Activated CD8-positive, alpha-beta memory T cell treated with anti-CD3 and anti-CD28 coated beads, Interleukin-2, amount 50 U/mL, for 1 hour (primary cell): Measurements from ENCODE around the gene A4GALT.

ENCODE experiments used
- DNase-seq: peaks from one replicate; pipeline ENCODE4 v3.0.0-alpha.2; 2020; ENCODE audit errors: extremely low read depth

Gene A4GALT

DNA sequence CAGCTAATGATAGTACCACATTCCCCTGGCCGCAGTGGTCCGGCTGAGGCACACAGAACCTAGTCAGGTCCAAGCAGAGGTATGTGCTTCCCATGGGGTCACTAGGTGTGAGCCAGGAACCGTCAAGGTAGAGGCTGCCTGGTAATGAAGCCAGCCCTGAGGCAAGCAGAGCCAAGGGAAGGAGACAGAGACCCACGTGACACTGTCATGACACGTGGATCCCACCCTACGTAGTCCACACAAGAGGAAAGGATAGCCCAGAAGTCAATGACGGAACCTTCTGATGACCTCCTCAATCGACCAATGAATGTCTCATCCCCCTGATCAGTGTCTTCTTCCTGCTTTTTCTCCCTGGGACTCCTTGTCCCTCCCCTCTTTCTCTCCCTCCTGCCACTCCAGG is 19.0 kb downstream of the A4GALT start:
- no peak for DNase-seq

DNA sequence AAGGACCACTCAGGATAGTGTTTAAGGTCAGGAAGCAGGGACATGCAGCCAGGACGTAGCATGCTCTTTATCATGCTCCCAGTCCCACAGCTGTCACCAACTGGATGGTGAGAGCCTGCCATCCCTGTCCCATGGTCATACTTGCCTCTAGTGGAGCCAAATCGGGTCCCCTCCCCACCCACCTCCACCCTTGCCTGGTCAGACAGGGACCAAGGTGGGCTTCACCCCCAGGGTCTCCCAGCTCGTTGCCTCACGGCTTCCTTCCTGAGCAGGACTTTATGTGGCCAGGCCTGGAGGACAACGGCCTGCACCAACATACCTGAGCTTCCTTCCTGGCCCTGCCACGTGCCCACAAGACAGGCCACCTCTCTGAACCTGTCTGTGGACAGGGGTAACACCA is 19.8 kb downstream of the A4GALT start:
- no peak for DNase-seq

DNA sequence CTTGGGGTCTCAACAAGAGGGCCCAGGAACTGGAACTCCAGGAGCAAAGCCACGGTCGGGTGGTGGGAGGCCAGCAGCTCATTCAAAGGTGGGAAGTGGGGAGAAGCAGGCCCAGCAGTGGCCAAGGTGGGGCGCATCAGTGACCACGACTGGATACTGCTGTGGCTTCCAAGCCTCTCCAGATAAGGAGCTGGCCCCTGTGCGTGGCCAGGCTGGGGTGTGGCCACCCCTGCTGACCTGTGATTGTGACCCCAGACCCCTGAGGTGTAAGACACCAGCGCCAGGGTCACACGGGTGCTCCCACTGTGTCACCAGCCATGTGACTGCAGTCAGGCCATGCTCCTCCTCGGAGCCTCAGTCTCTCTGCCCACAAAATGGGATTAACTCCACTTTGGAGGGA is 20.3 kb downstream of the A4GALT start:
- DNase-seq: no peak

DNA sequence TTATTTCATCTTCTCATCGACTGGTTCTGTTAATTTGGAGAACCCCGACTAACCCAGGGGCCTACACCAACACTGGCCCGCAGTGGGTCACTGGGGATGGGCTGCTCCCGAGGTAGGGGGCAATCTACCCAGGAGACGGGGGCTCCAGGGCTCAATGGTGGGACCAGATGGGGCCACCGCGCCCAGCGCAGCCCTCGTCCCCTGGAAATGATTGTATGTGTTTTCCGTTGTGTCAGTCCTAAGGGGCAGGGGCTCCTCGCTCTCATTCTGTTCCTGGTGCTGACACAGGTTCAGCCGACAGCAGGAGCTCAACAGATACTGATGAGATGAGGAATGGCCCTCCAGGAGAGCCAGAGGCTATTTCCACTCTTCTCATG is 20.7 kb downstream of the A4GALT start:
- DNase-seq: no peak

DNA sequence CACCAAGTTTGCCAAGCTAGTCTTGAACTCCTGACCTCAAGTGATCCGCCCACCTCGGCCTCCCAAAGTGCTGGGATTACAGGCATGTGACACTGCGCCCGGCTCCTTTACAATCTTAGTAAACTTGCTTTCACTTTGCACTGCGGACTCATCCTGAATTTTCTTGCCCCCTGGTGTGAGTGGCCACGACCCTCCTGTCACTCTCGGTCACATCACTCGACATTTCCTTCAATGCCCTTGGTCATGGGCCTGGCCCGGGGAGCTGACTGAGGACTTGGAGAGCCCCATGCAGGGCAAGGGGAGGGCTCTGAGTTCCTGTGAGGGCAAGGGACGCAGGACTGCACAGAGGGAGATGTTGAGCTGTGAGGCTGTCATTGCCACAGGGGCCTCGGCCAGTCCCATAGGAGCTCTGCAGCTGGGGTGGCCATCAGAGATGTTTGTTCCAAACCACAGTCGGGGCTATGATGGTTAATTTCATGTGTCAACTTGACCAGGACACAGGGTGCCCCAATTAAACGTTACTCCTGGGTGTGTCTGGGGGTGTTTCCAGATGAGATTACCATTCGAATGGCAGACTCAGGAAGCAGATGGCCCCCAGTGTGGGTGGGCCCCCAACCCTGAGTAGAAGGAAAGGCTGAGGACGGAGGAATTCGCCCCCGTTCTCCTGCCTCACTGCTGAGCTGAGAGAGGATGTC is 21.2 kb downstream of the A4GALT start:
- no peak for DNase-seq

DNA sequence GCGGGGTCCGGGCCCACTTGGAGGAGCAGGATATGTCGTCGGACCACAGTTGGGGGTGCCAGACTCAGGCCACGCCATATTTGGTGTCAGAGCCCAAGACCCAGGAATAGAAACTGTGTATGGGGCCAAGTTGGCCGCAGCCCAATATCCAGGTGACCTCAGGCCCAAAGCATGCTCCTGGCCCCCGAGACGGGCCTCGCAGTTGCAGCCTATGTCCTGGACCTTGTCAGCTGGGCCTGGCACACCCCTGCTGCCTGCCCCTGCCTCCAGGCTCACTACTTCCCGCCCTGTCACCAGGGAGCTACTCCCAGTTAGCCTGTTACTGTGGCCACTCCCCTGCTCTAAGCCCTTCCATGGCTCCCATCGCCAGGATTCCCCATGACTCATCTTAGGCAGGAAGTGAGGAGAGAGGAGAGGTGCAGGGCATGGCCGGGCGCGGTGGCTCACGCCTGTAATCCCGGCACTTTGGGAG is 23.1 kb downstream of the A4GALT start:
- DNase-seq: no peak

DNA sequence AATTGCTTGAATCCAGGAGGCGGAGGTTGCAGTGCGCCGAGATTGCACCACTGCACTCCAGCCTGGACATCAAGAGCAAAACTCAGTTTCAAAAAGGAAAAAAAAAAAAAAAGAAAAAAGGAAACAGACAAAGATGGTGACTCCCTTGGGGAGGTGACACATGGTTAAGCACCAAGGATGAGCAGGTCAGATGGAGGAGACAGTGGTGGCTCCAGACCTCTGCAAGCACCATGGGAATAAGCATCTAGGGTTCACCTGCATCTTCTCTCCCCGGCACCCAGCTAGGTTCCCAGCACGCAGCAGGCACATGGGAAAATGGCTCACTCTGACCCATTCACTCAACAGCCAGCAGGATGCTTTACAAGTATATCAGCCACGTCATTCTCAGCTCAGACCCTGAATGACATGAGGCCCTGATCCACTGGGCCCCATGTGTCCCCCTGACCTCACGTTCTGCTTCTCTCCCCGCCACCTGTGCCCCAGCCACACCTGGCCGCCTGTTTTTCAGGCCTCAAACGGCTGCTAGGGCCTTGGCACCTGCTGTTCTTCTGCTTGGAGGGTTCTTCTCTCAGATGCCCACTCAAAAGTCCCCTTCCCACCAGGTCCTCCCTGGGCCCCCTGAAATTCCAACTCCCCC is 24.2 kb downstream of the A4GALT start:
- DNase-seq: no peak

DNA sequence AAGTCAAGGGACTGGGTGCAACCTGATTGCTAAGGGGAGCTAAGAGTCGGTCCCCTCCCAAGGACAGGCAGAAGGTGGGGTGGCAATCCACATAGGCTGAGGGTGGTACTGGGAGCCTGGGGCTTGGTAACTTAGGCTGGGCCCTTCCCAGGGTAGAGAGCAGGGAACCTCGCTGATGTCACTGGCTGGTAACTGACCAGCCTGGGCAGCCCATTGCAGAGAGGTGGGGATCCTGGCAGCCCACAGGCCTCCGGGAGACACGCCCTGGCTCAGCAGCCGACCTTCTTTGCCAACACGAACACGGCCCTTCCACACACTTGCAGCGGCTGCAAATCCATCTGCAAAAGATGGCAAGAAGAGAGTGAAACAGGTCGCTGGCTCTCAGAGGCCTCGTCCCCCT is 25.4 kb downstream of the A4GALT start:
- no peak for DNase-seq

DNA sequence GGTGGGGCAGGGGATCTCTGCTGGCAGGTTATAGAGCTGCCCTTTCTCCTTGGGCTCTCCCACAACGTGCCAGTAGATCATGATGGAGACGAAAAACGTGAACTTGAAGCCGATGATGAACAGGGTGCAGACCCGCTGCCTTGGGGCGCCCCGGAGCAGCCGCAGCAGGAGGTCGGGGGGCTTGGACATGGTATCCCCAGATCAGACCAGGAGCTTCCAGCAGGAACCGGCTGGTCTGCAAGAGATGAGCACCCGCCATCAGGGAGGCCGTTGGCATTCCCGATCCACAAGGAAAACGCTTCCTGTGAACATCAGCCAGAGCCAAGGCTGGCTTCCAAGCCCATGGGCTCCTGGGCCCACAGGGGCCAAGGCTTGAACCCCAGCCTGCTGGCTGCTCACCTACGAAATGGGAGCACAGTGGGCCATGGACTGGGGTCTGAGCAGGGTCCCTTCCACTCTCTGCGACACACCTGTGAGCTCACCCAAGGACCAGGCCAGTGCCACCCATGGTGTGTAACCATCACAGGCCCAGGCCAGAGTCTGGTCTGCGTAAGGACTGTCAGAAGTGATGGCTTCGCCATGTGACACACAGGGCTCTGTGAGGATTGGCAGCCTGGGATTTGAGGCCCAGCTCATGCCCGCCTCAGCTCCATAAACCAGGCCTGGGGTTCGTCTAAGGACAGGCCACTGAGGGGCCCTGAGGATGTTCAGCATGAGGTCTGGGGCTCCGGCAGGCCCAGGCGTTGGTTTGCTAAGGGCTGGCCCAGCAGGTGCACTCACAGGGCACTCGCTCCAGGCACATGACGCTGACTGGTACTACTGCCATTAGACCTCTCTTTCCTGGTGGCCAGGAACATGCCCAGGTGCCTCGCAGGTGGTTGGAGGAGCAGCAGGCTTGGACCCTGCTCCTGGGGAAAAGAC is 26.6 kb downstream of the A4GALT start:
- DNase-seq: no peak

DNA sequence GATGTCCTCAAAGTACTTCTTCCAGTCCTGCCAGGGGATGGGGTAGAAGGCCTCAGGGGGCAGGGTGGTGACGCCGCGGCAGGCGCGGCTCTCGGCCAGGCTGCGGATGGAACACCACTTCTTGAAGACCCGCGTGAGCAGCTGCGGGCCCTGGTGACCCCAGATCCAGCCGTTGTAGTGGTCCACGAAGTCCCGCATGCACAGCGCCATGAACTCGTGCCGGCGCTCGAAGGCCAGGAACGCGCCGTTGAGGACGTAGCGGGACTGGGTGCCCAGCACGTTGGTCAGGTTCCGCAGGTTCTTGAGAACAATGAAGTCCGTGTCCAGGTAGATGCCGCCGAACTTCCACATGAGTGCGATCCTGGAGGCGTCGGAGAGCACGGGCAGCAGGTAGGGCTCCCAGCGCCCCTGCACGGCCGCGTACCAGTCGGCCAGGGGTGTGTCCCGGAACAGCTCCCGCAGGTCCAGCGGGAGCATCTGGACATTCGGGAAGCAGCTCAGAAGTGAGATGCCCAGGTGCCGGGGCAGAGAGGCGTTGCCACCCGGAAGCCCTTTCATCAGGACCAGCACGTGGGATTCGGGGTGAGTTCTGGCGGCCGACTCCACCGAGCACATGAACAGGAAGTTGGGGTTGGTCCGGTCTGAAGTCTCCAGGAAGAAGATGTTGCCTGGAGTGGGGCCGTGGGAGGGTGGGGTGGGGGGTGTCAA is 27.5 kb downstream of the A4GALT start:
- DNase-seq: no peak

DNA sequence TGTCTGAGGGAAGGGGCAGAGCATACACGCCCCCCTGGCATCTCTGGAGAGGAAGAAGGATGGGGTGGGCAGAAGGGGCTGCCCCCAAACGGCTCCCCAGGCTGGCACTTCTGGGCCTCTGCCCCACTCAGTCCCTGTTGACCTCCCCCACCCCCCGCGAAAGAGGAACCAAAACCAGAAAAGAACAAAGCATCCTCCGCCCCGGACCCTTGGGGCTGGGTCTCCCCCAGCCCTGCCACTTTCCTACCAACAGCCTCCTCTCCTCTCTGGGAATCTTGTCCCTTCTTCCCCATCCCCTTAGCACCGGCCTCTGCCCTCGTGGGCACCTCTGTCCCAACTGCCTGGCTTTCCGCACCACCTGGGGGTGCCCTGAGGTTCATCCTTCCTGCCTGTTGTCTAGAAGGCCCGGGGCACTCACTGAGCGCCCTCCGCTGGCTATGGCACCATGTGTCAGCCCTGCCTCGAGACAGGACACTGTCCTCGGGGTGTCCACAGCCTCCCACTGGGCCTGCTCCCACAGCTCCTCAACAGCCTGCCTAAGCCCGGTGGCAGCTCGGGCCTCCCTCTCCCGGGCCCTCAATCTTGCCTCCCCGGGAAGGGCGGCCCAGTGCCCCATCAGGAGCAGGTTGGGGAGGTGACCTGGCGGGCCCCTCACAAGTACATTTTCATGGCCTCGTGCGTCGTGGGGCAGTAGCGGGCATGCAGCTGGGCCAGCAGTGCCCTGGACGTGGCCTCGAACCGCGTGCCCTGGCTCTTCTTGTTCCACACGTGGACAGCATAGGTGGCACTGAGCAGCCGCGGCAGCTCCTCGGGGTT is 28.2 kb downstream of the A4GALT start:
- DNase-seq: no peak

DNA sequence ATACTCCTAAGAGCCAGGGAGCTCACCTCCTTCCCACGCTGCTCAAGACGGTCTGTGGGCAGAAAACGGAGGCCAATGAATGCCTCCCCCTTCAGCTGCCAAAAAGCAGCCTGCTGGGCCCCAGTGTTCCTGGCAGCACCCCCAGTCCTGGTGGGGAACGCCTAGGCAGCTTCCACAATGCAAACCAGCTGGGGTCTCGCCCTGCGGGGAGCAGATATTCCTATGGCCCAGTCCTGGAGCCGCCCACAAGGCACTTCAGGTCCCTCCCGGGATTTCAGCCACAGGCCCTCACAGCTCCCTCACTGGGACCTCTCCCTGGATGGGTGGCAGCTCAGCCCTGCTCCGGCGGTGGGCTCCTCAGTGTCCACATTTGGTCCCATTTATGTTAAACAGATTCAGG is 29.2 kb downstream of the A4GALT start:
- no peak for DNase-seq

DNA sequence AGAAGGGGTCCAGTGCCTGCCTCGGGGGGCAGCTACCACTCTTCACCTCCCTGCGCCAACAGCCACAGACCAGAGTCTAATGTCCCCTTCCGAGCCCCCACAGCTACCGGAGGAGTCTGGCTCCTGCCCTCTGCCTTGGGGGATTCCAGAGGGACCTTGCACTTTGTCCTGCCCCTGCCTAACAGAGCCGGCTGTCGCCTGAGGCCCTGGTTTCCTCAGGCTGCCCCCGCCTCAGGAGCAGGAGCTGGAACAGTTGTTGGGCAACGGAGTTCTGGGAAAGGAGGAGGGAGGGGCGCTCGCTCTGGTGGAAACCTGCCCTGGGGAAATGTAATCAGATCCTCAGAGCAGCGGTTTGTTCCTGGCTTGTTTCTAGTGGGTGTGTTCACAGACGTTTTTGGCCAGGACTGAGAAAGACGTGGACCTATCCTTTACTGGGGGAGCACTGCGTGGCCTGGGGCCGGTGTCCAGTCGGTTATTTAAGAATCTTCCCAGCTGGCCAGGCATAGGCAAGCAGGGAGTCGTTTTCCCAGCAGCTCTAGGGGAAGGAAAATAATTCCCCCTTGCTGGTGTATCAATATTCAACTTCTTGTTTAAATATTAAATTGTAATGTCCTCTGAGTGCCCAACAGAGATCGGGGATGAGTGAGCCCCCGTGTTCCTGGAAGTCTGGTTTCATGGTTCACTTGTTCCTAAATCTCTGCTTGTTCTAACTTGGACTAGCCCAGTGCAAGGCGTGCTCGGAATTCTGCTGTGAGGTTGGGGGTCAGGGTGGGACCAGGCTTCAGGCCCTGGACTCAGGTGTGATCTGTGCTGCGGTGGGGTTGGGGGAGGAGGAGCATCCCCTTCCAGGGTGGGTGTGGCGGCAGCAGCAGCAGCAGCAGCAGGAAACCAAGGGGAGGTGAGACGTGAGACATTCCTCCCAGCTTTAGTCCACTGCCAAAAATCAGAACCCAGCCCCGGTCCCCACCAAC is 32.1 kb downstream of the A4GALT start:
- DNase-seq: no peak

DNA sequence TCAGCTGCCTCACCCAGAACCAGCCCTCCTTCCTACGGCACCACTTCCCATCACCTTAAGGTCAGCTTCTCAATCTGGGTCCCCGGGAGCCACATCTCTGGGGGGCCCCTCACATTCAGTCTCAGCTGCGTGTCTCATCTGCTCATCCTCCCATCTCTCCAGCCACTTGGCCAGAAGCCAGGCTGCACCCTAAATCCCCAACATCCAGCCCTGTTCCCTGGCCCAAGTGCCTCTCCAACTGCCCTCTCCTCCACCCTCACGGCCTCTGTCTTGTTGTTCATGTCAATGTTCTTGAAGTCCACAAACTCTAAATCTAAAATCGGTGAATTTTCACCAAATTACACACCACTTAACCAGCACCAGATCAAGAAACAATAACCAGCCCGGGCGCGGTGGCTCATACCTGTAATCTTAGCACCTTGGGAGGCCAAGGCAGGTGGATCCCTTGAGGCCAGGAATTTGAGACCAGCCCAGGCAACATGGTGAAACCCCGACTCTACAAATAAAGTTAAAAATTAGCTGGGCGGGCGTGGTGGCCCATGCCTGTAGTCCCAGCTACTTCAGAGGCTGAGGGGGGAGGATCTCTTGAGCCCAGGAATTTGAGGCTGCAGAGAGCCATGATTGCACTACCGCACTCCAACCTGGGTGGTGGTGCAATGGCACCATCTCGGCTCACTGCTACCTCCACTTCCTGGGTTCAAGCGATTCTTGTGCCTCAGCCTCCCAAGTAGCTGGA is 33.7 kb downstream of the A4GALT start:
- DNase-seq: no peak

DNA sequence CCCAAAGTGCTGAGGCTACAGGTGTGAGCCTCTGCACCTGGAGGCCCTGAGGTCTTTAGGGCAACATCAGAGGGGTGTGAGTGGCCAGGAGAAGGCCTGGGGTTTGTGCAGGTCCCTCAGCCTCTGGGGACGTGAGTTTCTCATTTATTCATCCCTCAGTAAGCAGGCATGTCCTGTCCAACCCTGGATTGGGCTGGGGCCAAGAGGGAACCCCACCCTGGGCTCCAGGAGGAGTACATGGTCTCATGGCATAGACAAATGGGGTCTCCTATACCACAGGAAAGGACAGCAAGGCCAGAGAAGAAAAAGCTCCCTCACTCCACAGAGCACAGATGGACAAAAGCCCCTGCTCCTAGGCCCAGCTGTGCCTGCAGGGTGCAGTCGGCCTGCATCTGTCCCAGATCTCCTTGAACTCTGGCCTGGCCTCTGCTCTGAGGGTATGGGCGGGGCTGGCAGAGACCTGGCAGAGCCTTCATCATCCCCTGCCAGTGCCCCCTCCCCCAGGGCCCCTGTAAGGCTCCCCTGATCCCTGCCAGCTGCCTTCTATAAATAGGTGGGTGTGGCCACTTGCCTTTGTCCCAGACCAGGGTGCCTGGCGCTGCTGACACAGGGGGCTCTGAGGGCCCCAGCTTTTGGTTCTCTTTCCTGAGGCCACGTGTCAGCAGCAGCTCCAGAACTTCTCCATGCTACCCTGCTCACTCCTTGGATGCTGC is 34.6 kb downstream of the A4GALT start:
- no peak for DNase-seq

DNA sequence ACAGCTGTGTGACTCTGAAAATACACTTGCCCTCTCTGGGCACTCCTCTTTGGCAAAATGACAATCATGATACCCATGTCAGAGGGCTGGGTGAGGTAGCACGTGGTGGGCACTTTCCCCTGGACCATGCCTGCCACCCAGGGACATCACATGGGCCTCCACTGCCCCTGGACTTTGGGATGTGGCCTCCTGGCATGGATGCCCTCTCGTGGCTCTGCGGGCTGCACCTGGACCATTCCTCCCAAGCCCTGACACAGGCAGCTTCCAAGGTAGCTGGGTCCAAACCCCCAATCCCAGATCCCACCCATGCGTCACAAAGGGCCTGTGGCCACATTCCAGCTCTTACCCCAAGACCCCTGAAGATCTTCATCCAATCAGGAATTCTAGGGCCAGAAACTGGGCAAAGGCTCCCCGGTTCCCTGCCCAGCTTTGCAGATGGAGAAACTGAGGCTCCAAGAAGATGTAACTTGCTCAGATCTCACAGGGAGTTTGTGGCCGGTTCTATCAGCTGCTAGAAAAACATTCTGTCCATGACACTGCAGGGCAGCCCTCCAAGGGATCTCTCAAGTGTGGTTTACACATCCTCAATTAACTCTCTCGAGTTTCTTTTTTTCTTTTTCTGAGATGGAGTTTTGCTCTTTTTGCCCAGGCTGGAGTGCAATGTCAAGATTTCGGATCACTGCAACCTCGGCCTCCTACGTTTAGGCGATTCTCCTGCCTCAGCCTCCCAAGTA is 36.0 kb downstream of the A4GALT start:
- DNase-seq: no peak

DNA sequence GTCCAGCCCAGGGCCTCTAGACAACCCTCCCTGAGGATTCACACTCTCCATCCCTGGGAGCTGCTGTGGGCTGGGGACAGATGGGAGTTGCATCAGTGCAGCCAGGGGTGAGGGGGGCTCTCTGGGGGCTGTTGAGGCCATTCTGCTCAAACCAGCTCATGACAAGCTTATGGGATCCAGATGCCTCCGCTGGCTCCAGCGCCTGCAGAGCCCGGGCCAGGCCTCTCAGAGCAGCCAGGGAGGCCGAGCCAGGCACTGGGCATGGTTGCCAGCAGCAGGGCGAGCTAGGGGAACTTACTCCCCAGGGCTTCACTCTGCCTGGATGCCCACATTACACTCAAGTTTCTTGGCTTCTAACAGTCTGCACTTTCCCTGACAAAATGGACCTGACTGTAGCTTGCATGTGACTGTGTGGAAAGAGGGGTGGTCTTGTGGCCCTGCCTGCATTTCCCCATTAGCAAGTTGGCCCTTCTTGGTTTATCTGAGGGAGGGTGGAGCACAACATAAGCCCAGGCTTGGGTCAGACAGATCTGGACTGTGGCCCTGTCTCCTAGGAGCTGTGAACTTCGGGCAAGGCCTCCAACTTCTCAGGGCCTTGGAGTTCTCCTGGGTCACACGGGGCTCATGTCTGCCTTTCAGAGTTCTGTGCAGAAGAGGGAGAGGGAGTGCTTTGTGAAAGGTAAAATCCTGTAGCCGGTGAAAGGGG is 36.9 kb downstream of the A4GALT start:
- DNase-seq: no peak
